Thoracic aorta (tissue), 2 donors: Measurements from ENCODE around the gene AGBL3. TPM values are rescaled to one million over a fixed set of nuclear protein-coding genes. Genes with fewer than 3 reads are reported as not detected.
"Not testable (repeated sequence)": the region's sequence is repeated elsewhere in the genome, so short reads cannot be mapped to it uniquely, and the experiment has no call there.

ENCODE experiments used
- ATAC-seq: fragments of 150-250 bp; one replicate; pipeline ENCODE4 v1.8.0; 2017; ENCODE audit warnings: low read depth; ENCODE audit not compliant: insufficient number of reproducible peaks, low FRiP score
- DNase-seq: peaks from one replicate; pipeline ENCODE4 v3.0.0-alpha.2; 2020; ENCODE audit warnings: low spot score
- H3K27ac ChIP-seq, 2 donors: fragments of 200-600 bp; sonication (generic); 1 replicate in 1 of 2; 2 replicates in 1 of 2; pipeline ENCODE4 v1.5.1; 2016; ENCODE audit warnings: mild to moderate bottlenecking in 2 of 2, moderate library complexity in 2 of 2
- H3K27me3 ChIP-seq: fragments of 200-600 bp; sonication (generic); replicated peaks from 2 replicates; pipeline ENCODE4 v1.6.0; 2016; ENCODE audit warnings: mild to moderate bottlenecking; ENCODE audit not compliant: insufficient read depth
- H3K36me3 ChIP-seq: fragments of 200-600 bp; sonication (generic); one replicate; pipeline ENCODE4 v1.5.1; 2016
- H3K4me1 ChIP-seq, 2 donors: fragments of 200-600 bp; sonication (generic); 1 replicate in 1 of 2; 2 replicates in 1 of 2; pipeline versions ENCODE4 v1.5.1 to v1.6.0; 2016; ENCODE audit warnings: low read depth in 2 of 2, mild to moderate bottlenecking in 1 of 2; ENCODE audit not compliant: control insufficient read depth in 1 of 2
- H3K4me3 ChIP-seq: fragments of 200-600 bp; sonication (generic); 2 replicates; pipeline ENCODE4 v1.5.1; 2016; ENCODE audit warnings: mild to moderate bottlenecking
- H3K9me3 ChIP-seq: fragments of 200-600 bp; sonication (generic); 2 replicates; pipeline ENCODE4 v1.5.1; 2016
- total RNA-seq, 2 donors: library from RNA; depleted of rRNA; stranded (reverse); fragments of >200 nt; gene quantifications; one replicate each; pipeline versions ENCODE4 v1.1.0 to v1.2.3, GENCODE V29; 2016
- TF ChIP-seq, protein P1 (sequence below): fragments of 200-600 bp; sonication (generic); IDR thresholded peaks from one replicate; pipeline ENCODE4 v1.5.1; 2019; ENCODE audit warnings: antibody characterized with exemption

The AGBL3 gene
- total RNA-seq, 2 donors from 2014 or later: 0.28 to 0.54 TPM

DNA sequence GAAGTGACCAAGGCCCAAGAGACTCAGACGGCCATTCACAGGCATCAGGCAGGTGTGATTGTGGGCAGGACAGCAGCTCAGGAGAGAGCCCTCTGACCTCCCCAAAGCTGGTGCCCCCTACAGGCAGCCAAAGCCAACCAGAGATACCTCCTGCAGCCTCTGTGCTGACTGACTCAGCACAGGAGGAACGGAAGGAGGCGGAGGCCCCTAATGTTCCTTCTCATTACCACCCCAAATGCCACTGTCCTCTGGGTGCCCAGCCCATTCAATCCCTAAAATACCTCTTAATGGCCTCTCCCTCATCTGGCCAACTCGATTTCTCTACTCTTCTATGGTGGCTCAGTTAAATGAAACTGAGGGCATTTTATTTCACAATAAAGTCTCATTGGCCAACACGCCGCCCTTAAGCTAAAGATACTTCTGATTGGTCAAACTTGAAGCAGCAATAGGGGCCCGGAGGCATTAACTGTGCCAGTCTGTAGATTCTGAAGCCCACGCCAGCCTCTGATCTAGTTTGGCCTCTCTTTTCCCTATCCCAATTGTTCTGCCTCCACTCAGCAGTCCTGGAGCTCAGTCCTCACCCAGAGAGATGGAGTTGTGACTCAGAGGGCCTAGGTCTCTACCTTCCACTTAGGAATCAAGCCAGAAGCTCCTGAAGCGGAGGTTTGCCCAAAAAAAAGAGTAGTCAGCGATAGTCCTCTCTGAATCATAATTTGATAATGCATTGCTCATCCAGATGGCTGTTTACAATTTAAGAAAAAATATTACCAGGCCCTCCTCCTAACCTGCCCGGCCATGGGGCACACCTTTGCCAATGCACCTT, 183.0 kb downstream of the AGBL3 start:
- H3K4me1 ChIP-seq: peaks cover 22 to 59% of the 10 kb centered on the region in 2 donors
- DNase-seq: no peak

DNA sequence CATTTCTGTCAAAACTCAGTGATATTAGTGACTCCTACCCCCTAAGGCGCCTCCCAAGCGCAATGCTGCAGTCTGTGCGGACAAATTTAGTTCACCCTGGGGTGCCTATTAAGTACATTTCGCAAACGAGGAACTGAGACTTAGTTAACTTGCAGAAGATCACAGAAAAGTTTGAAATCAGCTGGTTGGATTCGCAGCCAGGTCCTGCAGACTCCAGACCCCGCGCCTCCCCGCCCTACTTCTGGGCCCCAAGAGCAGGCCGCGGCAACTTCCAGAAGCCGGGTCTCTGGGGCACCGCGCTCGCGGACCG, 183.6 kb downstream of the AGBL3 start:
- Histone ChIP-seq H3K27ac (peak overlapping the region; percentile 94 to 95), H3K4me3 (peak overlapping the region; percentile 96), H3K27me3 (no peaks in the 10 kb centered on the region), H3K4me1 (peaks cover 22 to 53% of the 10 kb centered on the region in 2 donors), H3K36me3 (peaks cover 17% of the 10 kb centered on the region), H3K9me3 (no peaks in the 10 kb centered on the region)
- TF ChIP-seq, protein P1, sequence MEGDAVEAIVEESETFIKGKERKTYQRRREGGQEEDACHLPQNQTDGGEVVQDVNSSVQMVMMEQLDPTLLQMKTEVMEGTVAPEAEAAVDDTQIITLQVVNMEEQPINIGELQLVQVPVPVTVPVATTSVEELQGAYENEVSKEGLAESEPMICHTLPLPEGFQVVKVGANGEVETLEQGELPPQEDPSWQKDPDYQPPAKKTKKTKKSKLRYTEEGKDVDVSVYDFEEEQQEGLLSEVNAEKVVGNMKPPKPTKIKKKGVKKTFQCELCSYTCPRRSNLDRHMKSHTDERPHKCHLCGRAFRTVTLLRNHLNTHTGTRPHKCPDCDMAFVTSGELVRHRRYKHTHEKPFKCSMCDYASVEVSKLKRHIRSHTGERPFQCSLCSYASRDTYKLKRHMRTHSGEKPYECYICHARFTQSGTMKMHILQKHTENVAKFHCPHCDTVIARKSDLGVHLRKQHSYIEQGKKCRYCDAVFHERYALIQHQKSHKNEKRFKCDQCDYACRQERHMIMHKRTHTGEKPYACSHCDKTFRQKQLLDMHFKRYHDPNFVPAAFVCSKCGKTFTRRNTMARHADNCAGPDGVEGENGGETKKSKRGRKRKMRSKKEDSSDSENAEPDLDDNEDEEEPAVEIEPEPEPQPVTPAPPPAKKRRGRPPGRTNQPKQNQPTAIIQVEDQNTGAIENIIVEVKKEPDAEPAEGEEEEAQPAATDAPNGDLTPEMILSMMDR: no peak
- ATAC-seq (no peak), DNase-seq (no peak)

More for the DNA sequence above, 183.0 kb downstream of the AGBL3 start:
- TF ChIP-seq, protein P1: peak; percentile 8
- peak overlapping the region; percentile 94 to 95 for H3K27ac ChIP-seq
- no peak for ATAC-seq
- H3K36me3 ChIP-seq: peaks cover 21% of the 10 kb centered on the region
- H3K9me3 ChIP-seq: no peaks in the 10 kb centered on the region
- H3K4me3 ChIP-seq: peak overlapping the region; percentile 96
- no peaks in the 10 kb centered on the region for H3K27me3 ChIP-seq

DNA sequence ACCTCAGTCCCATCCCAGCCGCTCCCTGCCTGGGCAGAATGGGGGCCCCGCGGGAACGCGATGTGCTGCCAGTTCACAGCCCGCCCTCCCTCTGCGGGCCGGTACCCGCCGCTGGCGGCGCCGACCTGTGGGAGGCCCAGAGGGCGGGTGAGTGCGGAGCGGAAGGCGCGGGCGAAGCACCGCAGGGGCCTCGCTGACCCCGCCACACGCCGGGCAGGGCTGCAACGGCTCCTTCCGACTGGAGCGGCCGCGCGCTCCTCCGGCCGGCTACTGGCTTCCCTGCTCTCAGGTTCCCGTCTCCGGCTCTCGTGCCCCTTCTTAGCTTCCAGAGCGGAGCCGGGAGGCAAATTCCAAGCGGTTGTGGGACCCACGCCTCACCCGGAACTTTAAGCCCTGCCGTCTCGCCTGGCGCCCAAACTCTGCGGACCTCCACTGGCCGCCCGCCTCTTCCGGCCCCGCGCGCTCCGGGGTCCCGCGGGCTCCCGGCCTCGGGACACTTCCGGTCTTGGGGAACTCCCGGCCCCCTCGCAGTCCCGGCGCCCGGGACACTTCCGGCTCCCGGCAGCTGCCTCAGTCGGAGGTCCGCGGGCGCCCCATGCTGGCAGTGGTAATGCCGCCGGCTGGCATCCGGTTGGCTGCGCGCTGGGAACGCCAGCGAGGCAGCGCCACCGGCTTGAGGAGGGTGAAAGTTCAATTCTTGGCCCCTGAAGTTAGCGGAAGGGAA, 184.1 kb downstream of the AGBL3 start, which contains the start of gene CYREN:
Gene CYREN (minus strand): TSS at position 434 of the 724 bp plus-strand sequence. CDS start 1,785 bp downstream, outside the sequence.
- peaks cover 16% of the 10 kb centered on the region for H3K36me3 ChIP-seq
- H3K27me3 ChIP-seq: no peaks in the 10 kb centered on the region
- peaks cover 22 to 49% of the 10 kb centered on the region in 2 donors for H3K4me1 ChIP-seq
- DNase-seq (peak; percentile 77), ATAC-seq (peak; percentile 93)
- TF ChIP-seq, protein P1: peak; percentile 50
- H3K4me3 ChIP-seq: peak within 1 kb of the TSS; percentile 96
- H3K27ac ChIP-seq: peak within 1 kb of the TSS; percentile 94 to 95
- no peaks in the 10 kb centered on the region for H3K9me3 ChIP-seq

DNA sequence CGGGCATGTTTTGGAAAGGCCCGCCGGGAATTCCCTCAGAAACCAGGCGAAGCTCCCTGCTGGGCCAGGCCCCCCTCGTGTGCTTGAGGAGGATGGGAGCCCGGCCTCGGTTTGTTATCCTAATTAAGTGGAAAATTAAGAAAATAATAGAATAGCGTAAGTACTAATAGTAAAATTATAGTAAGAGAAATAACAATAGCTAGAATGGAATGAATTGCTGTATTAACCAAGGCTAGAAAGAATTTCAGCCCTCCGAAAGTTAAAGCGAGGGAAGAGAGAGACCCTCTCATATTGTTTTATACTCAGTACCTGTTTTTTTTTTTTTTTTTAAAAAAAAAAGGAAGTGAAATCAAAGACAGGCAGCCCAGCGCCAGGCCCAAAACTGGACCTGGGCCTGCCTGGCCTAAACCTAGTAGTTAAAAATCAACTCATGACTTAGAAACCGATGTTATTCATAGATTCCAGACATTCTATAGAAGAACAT, 184.7 kb downstream of the AGBL3 start:
- peak; percentile 11 for ATAC-seq
- H3K4me1 ChIP-seq: peaks cover 22 to 43% of the 10 kb centered on the region in 2 donors
- H3K36me3 ChIP-seq: peaks cover 15% of the 10 kb centered on the region
- H3K27ac ChIP-seq: peak overlapping the region; percentile 94 to 95
- not testable (repeated sequence) for H3K9me3 ChIP-seq, H3K27me3 ChIP-seq, DNase-seq
- H3K4me3 ChIP-seq: peak overlapping the region; percentile 96

DNA sequence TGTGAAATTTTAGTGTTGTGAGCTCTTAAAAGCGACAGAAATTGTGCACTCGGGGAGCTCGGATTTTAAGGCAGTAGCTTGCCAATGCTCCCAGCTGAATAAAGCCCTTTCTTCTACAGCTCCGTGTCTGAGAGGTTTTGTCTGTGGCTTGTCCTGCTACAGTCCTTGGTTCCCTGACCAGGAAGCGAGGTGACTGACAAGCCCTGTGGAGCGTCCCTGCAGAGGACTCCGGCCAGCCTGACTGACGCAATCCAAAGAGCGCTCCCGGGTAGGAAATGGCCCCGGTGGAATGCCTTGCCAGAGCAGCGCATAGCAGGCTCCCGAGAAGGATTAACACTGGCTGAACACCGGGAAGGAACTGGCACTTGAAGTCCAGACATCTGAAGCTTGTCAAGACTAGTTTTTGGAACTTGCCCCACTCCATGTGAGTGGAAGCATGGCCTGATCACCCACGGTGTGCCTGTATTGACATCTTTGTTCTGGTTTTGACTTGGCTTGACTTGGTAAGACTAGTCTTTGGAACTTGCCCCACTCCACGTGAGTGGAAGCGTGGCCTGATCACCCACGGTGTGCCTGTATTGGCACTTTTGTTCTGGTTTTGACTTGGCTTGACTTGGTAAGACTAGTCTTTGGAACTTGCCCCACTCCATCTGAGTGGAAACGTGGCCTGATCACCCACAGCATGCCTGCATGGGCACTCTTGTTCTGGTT, 185.4 kb downstream of the AGBL3 start:
- DNase-seq: not testable (repeated sequence)
- peak overlapping the region; percentile 96 for H3K4me3 ChIP-seq

DNA sequence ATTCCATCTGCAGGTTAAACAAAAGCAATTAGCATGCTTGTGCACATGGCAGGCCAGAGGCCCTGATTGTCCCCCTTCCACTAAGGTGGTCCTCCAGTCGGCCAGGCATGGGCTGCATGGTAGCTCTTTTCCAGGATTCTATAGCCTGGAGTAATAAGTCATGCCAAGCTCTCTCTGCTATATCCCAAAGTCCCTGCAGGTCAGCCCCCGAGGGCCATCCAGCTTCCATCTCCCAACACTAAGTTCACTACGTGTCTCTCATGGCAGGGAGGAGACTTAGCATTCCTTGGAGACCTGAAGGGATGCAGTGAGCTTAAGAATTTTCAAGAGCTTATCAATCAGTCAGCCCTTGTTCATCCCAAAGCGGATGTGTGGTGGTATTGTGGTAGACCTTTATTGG, 187.6 kb downstream of the AGBL3 start:
- H3K4me1 ChIP-seq: peaks cover 13 to 21% of the 10 kb centered on the region in 2 donors
- DNase-seq, H3K9me3 ChIP-seq, H3K27me3 ChIP-seq, H3K36me3 ChIP-seq, ATAC-seq, H3K4me3 ChIP-seq, H3K27ac ChIP-seq: not testable (repeated sequence)

More for the DNA sequence above, 185.4 kb downstream of the AGBL3 start:
- not testable (repeated sequence) for H3K36me3 ChIP-seq, H3K27me3 ChIP-seq, H3K9me3 ChIP-seq, ATAC-seq
- peaks cover 22 to 37% of the 10 kb centered on the region in 2 donors for H3K4me1 ChIP-seq
- peak overlapping the region; percentile 94 to 95 for H3K27ac ChIP-seq
